Cortex of kidney (tissue), 1 donor: ENCODE data around the gene KLHL29.

ENCODE experiments used
- DNase-seq: peaks from one replicate; lab custom pipeline; 2025; lab: John Stamatoyannopoulos, UW

KLHL29 gene

DNA sequence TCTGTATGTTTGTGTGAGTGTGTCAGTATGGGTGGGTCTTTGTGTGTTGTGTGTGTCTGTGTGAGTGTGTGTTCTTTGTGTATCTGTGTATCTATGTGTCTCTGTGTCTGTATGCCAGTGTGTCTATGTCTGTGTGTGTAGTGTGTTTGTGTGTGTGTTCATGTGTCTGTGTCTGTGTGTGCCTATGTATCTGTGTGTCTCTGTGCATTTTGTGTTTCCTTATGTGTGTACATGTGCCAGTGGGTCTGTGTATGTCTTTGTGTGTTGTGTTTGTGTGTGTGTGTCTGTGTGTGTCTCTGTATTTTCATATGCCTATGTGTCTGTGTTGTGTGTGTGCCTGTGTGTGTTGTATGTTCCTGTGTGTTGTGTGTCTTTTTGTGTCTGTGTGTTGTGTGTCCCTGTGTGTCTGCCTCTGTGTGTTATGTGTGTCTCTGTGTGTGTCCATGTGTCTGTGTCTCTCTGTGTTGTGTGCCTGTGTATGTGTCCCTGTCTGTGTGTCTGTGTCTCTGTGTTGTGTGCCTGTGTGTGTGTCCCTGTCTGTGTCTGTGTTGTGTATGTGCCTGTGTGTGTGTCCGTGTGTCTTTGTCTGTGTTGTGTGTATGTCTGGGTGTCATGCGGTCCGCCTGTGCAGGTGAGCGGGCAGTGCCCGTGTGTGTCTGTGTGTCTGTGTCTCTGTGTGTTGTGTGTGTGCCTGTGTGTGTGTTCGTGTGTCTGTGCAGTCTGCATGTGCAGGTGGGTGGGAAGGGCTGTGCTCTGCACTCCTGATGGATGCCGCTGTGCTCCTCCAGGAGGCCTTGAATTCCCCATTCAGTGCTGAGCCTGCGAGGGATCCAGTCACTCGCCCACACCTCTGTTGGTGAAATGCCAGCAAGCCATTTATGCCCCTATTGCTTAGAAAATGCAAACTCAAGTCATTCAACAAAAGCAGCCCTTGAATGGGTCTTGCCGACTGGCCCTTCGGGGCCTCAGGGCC, 37.4 kb downstream of the KLHL29 start:
- no peak for DNase-seq

DNA sequence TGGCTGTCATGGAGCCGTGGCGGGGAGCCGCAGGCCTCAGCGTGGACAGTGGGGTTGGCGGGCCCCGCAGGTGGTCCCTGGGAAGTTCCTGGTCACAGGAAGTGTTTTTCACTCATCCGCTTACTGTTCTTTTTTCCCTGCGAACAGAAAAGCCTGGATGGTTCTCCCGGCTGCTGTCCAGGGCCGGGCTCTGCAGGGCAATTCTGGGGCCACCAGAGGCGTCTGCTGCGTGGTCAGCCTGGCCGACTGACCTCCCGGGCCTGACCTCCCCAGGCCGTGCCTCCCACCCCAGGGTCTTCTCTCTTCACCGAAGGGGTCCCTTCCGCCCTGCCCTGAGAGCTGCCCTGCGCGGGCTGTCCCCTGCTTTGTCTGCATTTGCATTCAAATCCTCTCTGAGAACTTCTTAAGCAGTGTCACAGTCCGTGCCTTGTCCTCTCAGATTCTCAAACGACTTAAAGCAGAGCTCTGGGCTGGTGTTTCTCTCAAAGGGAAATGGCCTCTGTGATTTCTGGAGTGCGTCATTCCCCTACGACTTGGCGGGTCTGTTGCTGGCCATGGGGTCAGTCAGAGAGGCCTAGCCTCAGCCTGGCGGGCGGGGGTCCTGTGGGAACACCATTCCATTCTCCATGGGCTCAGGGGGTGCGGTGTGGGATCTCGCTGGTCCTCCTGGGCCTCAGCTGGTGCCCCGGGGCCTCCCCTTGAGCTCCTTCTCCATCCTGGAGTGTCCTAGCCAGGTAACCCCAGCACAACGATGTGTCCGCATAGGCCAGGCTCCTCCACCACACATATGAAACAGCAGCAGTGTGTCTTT, 38.3 kb downstream of the KLHL29 start:
- no peak for DNase-seq

DNA sequence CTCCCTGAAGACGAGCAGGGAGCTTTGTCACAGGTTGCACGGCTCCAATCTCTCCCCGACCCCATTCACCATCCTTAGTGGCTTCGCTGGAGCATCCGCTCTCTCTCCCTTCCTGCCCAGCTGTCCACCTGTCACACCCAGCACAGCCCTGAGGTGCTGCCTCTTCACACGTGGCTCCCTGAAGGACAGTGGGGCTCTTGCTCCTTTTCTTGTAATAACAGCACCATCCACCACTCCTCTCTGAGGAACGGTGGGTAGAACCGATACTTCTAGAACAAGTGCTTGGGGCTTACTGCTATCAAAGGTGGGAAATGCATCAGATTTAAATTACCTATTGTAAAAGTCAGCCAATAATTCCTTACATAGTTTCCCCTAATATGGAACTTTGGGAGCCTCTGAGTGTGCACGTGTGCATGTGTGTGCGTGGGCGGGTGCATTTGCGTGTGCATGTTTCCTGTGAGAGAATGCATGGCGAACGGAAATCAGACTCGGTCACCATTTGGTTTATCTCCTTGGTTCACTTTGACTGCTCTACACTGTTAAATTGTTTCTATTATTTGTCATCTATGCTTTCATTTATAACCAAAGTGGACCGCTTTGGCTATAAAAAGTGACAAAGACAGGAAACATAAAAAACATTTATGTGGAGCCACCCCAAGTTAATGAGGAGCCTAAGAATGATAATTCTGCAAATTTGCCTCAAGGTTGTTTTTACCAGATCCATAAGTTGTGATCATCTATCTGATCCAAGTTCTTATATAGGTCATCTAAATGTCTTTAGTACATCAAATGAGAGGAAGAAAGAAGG, 39.1 kb downstream of the KLHL29 start:
- no peak for DNase-seq

DNA sequence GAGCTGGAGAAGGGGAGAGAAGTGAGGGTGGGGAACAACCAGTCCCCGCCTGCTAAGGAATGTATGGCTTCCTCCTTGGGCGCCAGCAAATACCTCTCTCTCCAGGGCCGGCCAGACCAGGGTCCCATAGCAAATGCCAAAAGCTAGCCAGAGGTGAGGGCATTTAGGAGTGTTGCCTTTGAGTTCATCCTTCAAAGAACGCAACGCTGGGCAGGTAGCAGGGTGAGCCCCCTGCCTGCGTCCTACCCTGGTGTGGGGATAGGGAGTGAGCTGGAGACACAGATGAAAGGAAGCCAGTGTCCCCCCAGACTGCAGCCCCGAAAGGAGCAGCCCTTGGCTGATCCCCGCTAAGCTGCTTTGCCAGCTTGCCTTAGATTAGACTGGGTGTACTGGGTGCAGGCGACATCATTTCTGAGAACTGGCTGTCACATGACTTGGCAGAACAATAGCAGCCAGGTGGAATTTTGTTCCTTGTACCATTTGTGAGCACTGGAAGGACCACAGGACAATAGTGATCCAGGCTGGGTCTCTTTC, 40.4 kb downstream of the KLHL29 start:
- no peak for DNase-seq

DNA sequence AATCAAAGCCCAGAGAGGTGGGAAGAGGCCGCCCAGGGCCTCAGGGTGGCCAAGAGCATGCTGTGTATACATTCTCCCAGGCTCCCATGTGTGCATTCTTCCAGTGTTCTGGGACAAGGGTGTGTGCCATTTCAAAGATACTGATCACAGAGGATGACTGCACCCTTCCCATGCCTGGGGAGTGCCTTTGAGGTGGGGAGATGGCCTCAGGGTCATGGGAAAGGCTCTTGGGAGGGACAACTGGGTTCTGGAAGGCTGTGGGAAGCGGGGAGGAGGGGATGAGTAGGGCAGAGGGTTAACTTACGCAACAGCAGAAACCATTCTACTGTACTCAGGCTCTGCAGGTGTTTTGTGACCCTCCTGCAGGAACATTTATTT, 40.9 kb downstream of the KLHL29 start:
- DNase-seq = no peak

DNA sequence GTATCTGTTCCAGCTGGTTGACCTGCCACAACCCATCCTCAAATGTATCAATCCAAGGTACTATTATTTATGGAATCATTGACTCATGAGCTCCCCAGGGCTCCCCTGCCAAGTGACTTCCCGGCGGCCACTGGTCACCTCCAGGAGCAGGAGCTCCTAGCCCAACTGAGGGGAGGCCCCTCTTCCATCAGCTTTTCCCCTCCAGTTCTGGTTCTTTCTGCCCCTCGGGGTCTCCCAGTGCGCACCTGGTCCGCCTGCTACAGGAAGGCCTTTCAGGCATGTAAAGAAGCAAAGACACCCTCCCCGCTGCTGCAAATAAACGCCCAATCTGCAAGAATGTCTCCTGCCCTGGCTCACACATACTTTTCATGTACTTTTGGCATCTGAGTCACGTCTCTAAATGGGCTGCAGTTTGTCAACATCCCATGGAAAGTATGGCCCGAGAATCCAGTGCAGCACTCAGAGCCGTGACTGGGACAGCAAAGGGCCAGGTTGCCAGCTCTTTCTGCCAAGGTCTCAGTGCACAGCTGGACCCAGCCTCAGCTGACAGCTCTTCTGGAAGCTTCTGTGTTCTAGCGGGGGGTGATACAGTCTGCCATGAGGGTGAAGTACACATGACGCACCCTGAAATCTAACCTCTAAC, 41.4 kb downstream of the KLHL29 start:
- DNase-seq = no peak

DNA sequence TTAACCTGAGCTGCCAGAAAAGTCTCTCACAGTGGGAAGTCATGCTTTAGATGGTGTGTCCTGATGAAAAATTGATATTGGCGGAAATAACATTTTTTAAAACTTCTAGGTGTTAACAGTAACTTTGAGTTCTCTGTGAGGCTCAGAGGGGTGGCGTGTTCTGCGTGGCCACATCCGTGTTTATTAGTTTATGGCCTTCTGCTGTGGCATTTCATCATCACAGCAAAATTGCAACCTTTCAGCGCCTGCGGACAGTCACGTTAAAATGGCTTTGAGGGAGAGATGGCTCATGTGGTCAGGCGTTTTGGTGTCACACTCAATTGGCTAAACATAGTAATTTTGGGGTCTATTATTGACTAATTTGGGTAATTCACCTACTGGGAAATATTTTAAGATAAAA, 42.4 kb downstream of the KLHL29 start:
- DNase-seq = no peak

DNA sequence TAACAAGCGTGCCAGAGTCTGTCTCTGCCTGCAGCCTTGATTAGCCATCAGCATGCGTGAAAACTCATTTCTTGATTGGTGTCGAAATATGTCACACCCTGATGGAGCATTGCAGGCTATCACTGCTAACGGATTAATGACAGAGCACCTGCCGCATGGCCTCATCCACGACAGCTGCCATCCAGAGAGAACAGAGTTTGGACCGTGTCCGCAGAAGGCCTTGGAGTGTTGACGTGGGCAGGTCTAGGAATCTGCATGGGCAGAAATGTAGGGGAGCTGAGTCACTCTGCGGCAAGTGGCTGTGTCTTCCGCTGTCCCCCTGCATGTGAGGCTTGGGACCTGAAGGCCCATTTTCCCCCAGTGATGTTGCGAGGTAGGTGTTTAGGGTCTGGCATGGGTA, 43.0 kb downstream of the KLHL29 start:
- no peak for DNase-seq

DNA sequence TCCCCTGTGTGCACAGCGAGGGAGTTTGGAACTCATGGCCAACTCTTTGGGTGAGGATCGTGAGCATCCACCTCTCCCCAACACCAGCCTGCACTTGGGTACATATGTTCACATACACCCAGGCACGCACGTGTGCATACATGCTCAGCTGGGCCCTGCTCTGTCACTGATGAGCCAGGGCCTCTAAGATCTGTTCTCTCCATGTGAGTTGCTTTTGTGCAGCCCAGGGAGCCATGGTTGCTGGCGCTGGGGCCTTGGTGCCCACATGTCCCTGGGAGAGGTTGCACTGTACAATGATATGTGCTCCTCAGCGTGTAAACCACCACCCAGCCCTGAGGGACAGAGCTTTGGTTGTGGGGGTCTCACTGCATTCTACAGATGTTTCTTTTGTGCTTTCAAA, 44.1 kb downstream of the KLHL29 start:
- no peak for DNase-seq

DNA sequence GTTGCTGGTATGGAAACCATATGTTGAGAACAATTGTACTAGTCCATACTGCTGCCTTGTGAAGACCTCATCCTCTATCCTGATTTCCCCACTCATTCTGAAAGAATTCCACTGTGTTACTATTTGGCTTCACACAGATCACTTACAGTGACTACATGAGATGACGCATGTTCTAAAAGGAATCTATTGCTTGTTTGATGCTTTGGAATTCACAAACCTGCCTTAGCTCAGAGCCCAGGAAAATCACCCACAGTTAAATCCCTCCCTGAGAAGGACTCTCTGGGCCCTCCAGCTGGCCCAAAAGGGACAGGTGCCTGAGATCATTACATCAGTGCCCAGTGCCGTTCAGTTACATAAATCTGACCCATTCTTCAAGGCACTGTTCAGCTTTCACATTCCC, 45.3 kb downstream of the KLHL29 start:
- DNase-seq = no peak

DNA sequence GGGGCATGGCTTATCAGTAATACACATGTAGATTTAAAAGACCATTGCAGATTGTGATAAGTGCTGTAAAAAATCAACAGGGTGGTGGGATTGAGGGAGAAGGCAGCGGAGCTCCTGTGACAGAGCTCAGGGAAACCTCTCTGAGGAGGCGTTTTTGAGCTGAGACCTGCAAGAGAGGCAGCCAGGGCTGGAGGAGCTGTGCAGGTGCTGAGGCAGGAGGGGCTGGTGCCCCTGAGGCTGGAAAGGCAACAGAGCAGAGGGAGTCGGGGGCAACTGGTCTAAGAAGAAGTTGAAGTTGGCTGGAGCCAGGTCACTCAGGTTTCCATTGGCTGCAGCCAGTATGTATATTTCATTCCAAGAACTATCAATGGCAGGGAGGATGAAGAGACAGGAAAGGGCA, 47.6 kb downstream of the KLHL29 start:
- no peak for DNase-seq

DNA sequence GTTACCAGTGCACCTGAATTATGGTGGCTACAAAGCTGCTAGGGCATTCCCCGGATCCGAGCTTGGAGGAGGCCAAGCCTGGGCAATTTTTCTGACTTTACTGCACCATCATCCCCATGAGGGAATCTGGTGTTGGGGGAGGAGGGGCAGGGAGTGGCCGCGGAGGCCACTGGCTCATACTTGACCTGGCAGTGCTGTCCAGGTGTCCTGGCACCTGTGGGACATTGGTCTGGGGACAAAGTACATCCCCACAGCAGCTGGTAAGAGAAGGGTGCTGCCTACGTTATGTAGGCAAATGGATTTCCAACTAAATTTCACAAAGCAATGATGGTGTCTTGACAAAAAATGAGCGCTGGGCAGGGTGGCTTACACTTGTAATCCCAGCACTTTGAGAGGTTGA, 48.3 kb downstream of the KLHL29 start:
- no peak for DNase-seq

DNA sequence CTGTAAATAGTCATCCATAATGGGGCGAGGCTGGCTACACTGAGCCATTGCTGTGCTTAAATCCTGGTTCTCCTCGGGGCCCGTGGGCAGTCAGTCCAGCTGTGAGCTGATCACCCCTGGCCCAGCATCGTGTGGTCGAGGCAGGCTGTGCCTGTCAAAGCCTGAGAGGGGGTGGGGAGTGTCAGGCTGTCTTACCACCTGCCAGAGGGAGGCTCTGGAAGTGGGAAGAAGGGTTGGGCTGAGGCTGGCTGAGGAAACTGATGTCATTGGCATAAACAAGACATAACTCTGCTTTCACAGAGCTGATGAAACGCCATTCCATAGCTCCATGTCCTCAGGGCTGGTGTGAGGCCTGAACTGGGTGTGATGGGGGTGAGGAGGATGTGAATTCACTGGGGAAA, 49.7 kb downstream of the KLHL29 start:
- no peak for DNase-seq

DNA sequence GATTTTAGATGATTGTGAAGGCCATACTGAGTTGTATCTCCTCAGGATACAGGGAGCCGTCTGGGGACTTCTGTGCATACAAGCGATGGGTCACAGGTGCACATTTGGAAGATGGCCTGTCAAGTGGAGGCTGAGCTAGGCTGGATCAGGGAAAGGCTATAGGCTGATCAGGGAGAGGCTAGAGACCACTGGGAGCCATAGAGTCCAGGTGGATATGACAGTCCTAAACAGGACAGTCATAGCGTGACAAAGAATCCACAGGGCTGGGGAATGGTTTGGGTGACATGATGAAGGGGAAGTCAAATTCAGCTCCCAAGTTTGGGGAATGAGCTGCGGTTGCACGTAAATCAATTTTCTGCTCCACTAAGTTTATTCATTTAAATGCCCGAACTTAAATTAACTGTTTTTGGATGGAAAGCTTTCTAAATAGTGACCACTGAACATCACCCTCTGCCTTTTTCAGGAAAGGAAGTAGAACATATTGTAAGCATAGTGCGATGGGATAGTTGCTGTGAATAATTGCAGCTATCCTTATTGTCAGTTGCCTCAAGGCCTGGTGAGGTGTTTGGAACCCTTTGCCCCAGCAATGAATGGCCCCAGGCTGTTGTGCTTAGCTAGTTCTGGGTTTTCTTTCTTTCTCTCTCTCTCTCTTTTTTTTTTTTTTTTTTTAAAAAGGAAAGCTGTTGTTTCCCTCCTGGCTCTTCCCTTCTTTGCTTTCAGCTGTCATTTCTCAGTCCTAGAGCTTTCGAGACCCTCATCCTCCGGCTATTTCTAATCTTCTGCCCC, 50.5 kb downstream of the KLHL29 start:
- no peak for DNase-seq

DNA sequence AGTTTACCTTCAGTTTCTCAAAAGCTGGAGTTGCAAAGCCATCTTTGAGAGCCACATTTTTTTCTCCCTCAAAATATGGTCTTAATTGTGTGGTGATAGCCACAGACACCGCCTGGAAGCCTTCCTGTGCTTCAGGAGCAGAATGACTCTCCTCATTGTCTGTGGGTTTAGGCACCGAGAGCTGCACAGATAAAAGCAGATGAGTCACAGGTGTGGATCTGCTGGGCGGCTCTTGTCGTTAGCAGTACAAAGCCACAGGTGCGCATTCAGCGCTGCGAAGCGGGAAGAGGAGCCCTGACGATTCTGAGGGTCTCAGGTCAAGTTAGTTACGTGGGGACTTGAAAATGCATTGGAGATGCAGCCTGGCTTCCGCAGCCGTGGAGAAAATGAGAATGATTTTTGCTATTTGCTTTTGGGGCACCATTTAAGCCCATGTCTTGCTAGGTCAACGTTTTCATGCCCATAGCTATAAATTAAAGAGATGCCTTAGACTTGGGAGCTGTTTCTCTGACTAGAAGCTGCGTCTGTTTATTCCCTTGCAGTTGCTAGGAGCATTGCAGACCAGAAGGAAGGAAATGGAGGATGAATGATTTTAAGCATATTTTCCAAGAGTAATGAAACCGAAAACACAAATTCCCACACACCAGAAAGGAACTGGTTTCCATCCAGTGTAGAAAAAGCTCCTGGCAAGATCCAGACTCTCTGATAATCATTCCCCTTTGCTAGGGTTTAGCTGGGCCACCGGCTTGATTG, 51.5 kb downstream of the KLHL29 start:
- no peak for DNase-seq

DNA sequence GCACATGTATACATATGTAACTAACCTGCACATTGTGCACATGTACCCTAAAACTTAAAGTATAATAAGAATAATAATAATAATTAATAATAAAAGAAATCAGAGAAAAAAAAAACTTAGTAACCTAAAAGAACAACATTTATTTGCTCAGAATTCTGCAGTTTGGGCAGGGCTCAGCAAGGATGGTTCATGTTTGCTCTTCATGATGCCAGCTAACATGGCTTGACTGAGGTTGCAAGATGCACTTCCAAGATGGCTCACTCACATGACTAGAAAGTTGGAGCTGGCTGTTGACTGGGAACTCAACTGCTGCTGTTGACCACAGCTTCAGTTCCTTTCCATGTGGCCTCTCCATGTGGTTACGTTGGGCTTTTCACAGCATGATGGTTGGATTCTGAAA, 56.4 kb downstream of the KLHL29 start:
- DNase-seq = no peak

DNA sequence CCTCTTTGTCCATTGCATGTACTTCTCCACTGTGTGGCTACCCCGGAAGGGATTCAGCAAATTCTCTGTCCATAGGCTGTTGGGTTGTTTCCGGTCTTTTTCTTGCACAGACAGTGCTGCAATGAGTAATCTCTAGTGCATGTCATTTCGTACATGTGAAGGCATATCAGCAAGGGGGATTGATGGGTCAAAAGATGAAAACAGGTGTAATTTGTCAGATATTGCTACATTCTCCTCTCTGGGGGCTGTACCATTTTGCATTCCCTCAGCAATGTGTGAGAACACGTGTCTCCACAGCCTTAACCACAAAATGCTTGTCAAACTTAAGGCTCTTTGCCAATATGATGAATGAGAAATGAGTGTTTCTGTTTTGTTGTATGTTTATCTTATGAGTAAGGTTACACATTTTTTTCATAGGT, 60.5 kb downstream of the KLHL29 start:
- DNase-seq = no peak

DNA sequence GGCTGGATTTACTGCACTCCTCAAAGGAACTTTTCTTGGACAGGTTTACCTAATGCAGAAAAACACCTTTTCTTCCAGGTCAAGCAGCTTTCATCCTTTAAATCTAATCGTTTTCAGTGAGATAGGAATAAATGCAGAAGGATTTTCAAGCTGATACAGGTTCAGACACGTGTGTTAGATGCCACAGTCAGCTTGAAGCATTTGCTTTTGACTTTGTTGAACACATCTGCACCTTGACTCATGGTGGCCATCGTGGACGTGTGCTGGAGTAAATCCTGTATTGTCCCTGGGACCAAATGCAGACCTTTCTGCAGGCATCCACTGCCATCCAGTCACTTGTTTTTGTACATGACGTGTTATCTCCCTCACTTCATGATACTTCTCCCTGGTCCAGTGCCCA, 61.9 kb downstream of the KLHL29 start:
- no peak for DNase-seq

DNA sequence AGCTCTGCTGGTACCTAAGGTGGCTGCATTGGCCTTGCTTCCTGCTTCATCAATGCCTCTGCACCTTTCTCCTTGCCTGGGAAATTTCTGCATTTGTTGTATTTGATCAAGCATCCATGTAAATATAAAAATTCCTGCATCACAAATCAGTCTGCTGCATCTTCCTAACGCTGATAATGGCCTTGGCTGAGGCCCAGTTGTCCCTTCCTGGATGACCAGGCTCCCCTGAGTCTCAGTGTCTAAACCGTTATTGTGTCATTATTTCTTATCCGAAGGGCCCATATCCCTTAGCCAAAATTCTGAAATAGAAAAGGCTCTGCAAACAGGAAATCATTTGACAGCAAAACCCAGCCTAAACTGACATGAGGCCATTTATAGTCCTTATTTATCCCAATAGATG, 62.4 kb downstream of the KLHL29 start:
- no peak for DNase-seq

DNA sequence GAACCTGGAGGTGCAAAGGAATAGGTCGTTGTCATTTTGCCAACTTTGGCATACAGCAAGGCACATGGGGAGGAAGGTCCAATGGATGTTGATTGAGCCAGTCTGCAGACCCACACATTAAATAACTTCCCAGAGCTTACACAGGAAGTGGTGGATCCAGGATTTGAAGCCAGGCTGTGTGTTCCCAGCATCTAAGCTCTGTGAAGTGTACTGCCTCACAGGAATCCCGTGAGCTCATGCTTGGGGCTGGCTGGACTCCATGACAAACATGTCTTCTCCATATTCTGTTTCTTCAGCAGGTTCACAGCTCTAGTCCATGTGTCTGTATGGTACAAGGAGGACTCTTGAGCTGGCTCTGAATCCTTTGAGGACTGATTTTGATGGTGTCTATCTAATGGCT, 63.9 kb downstream of the KLHL29 start:
- no peak for DNase-seq
